NCI-H345 (cell line): ENCODE results near the gene CYB5B.
A peak's percentile ranks its signal among the peaks of the same experiment; 100 is the strongest.

Experiments used
- DNase-seq: peaks from one replicate; lab custom pipeline; 2025; lab: John Stamatoyannopoulos, UW

The CYB5B gene

GRCh38 chr16:69444873-69445517 is 20.6 kb downstream of the CYB5B start:
- DNase-seq, result no peak

DNA sequence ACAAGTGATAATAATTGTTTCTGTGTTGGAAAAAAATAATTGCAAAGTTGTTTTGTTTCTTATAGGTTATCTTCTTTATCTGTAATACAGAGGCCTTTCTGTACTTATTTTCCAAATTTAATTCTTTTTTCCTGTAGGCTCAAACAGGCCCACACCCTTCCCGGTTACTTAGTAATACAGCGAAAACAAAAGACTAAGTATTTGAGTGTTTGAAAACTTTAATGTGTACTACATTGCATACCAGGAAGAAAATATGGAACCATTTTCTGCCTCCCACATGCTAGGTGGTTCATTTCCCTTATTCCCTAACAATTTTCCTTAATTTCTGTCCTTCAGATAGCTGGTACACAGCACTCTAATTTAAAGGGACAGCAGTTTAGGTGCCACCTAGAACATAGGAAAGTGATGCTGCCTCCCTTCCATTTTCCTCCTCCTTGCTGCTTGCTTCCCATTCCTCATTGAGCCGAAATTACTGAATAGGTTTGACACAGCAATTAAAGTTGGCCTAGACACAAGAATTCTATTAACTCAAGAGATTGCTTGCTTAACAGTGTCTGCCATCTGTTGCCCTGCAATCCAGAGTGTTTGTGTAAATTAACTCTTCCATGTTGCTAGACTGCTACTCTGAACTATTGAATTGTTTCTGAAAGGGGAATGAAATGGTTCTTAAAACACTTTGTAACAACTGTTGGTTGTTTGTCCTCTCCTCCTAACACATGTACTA is 24.2 kb downstream of the CYB5B start:
- DNase-seq, result no peak

GRCh38 chr16:69451166-69451565 is 26.7 kb downstream of the CYB5B start:
- DNase-seq, result no peak

GRCh38 chr16:69453936-69454335 is 29.5 kb downstream of the CYB5B start:
- no peak for DNase-seq

- DNase-seq, result no peak
These were observed 39.5 kb downstream of the CYB5B start for GRCh38 chr16:69463876-69464275.

DNA sequence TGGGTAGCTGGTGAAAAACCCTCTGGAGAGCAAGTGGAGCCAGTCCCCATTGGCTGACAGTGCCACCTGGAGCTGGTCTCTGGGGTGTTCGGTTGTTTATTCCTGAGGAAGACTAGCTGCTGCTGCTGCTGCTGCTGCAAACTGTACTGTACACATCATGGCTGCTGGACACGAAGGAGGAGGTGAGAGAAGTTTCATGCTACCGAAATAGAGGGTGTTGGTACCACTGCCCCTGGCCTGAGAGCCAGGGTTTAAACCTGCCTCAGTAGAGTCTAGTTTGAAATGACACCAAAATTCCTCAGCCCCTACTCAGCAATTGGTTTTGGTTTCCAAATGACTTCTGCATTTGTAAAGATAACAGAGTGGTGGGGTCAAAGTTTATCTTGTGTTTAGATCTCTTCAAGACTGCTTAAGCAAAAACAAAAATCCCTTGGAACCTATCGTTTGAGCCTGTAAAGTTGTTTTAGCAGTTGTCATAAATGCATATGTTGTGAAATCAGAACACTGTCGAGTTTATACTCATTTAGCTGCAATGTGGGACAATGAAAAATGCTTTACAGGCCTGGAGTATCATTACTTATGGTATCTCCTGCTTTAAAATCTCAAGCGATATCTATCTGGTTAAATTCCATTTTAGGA is 40.8 kb downstream of the CYB5B start:
- DNase-seq, result no peak

DNA sequence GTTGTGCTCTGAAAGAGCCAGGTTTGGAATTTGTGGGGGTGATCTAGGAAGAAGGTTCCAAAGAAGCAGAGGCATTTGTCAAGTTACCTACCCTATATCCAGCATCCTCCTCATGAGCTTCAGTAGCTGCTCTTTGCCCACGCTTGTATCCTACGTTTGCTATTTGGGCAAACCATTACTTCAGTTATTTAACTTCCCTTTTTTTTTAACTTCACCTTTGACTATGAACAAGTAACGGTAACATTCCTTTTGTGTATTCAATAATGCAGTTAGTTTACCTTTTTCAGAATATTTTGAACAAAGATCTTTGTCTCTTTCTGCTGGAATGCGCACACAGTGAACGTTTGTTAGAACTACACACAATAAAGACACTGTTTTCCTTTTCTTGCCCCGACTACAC is 41.5 kb downstream of the CYB5B start:
- DNase-seq, result no peak

- no peak for DNase-seq
These were observed 42.1 kb downstream of the CYB5B start for GRCh38 chr16:69466547-69466946.

- DNase-seq, result no peak
These were observed 42.7 kb downstream of the CYB5B start for GRCh38 chr16:69467080-69467479.

GRCh38 chr16:69467531-69468204 is 43.2 kb downstream of the CYB5B start:
- no peak for DNase-seq

GRCh38 chr16:69469807-69470561 is 45.6 kb downstream of the CYB5B start:
- DNase-seq, result no peak

DNA sequence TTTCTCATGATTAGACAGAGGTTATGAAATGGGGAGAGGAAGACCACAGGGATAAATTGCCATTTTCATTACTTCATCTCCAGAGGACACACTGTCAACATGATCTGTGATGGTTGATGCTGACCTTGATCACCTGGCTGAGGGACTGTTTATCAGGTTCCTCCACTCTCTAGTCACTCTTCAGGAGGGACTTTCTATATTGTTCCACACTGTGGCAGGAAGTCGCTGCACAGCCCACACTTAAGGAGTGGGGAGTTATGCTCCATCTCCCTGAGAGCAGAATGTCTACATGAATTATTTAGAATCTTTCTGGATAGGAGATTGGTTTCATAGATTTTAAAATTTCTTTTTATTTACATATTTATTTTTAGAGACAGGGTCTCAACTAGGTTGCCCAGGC is 46.7 kb downstream of the CYB5B start:
- no peak for DNase-seq

DNA sequence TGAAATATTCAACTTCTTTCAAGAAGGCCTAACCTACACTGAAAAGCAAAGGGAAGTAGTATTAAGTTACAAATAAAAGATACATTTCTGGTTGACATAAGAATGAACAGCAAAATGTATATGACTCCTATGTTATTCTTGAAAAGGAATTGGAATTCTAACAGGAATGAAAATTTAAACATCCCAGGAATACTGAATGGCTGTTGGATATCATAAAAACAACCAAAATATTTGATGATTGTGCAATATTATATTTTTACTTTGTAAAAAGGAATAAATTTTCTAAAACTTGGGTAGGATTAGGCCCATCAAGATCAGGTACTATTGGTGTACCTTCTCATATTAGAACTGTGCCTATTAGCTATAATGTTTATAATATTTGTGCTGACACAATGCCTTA is 50.0 kb downstream of the CYB5B start:
- no peak for DNase-seq

DNA sequence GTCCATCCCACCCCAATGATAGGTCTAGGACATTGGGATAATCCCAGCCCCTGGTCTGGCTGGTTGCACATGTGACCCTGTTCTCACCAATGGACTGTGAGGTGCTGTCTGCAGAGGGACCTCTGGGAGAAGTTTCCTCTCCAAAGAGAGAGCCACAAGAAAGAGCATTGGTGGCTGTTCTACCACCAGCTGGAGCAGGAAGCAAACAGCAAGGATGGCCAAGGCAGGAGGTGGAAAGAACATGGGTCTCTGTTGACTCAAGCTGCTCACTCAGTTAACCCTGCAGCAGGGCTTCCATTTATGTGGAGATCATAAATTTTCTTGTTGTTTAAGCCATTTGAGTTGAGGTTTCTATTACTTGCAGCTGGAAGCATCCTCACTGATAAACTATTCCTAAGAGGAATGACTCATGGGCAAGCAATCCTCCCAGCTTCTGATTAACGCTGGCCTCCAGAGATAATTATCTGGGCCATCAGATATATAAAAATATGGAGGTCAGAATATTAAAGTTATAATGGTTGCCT is 52.6 kb downstream of the CYB5B start:
- no peak for DNase-seq

DNA sequence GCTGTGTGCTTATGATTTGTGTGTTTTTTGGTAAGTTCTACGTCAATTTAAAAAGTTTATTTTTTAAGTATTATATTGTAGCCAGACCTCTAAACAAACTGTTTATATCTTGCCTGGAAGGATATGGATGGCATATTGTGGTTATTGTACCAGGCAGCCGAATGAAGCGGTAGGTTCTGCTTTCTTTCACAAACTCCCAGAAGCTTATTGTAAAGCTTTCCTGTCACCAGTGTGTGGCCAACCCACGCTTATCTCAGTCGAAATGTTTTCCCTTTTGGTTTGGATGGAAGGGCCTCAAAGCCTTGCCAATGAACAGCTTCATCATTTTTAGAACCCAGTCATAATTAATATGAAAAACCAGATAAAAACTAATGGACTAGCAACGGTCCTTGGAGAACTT is 53.1 kb downstream of the CYB5B start:
- no peak for DNase-seq

DNA sequence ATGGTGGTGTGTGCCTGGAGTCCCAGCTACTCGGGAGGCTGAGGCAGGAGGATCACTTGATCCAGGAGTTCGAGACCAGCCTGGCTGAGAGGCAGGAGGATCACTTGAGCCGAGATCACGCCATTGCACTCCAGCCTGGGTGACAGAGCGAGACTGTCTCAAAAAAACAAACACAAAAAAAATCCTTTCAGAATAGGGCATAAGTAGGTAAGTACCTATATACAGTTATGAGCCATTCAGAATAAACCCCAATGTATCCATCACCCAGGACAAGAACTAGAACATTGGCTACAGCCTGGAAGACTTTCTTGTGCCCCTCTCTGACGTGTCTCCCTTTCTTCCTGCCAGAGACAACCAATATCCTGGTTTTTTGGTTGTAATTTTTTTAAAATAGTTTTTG is 54.3 kb downstream of the CYB5B start:
- DNase-seq, result no peak

DNA sequence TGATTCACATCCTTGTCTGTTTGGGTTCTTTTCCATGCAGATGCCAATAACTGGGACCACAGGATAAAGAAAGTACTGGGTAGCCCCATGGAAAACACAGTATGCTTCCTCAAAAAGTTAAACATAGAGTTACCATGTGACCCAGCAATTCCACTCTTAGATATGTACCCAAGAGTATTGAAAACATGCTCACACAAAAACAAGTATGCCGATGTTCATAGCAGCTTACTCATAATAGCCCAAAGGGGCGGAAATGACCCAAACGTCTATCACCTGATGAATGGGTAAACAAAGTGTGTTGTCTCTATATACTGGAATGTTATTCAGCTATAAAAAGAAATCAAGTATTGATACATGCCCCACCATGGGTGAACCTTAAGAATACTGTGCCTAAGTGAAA is 55.4 kb downstream of the CYB5B start:
- no peak for DNase-seq

- peak; percentile 43 for DNase-seq
These were observed 57.5 kb downstream of the CYB5B start for GRCh38 chr16:69481901-69482341.

DNA sequence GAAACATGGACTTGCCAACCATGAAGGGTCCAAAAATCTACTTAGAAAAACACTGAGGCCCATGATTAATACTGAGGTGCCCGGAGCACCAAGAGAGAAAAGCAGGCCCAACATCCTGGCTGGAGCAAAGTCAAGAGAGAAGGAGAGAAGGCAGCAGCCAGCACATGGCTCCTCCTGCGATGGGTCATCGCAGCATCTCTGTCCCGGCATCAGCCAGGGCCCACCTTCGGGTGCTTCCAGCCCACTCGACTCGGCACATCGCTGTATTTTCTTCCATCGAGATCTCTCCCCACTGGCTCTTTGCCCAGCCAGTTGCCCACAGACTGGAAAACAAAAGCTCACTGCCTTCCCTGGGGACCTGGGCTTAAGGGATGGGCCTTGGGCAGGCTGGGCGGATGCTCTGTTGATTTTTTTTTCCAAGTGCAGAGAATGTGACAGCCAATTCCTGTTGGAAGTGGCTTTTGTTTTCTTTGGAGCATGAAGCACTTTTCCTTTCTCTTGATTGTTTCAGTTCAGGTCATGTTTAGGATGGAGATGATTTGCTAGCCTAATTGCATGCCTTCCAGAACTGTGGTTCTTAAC is 58.1 kb downstream of the CYB5B start:
- peak; percentile 89 for DNase-seq

- DNase-seq, result no peak
These were observed 59.2 kb downstream of the CYB5B start for GRCh38 chr16:69483611-69484010.

DNA sequence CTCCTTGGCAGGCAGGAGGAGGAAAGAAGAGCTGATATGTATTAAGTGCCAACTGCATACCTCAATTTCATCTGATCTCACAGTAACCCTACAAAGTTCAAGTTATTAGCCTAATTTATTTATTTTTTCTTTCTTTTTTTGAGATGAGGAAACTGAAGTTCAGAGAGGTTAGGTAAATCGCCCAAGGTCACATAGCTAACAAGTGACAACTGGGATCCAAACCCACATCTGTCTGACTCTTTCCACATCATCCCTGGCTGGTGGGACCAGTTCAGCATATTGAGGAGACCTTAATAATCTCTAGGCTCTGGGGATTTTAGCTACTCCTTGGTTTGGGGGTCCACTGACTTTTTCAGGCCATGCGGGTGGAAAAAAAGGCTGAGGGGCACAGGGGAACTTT is 60.9 kb downstream of the CYB5B start:
- DNase-seq, result no peak
